NCI-H69 (cell line): Measurements from ENCODE around the gene PRCC.

Source experiments
- DNase-seq: peaks from one replicate; lab custom pipeline; 2025; lab: John Stamatoyannopoulos, UW

PRCC gene

GRCh38 chr1:156814571-156815260, 47.4 kb downstream of the PRCC start:
- DNase-seq: no peak

GRCh38 chr1:156815307-156815826, 48.0 kb downstream of the PRCC start:
- DNase-seq: peak; percentile 64

- no peak for DNase-seq
Observed at GRCh38 chr1:156815961-156816422, 48.7 kb downstream of the PRCC start.

- DNase-seq: peak; percentile 27
Observed at GRCh38 chr1:156816561-156817328, 49.4 kb downstream of the PRCC start, which contains the start of gene SH2D2A. TSS of gene SH2D2A (minus strand) at chr1:156816848. CDS start at chr1:156816708, 140 bp downstream.

GRCh38 chr1:156821801-156822200, 54.5 kb downstream of the PRCC start:
- DNase-seq: no peak

GRCh38 chr1:156822680-156823079, 55.3 kb downstream of the PRCC start:
- no peak for DNase-seq

GRCh38 chr1:156823210-156823790, 56.0 kb downstream of the PRCC start:
- no peak for DNase-seq

- no peak for DNase-seq
Observed at GRCh38 chr1:156826630-156827029, 59.3 kb downstream of the PRCC start.

GRCh38 chr1:156828400-156829124, 61.2 kb downstream of the PRCC start:
- DNase-seq: peak; percentile 59

- no peak for DNase-seq
Observed at GRCh38 chr1:156832434-156832833, 65.1 kb downstream of the PRCC start.

- peak; percentile 48 for DNase-seq
Observed at GRCh38 chr1:156833603-156834002, 66.3 kb downstream of the PRCC start.

GRCh38 chr1:156834322-156834721, 67.0 kb downstream of the PRCC start:
- DNase-seq: no peak

GRCh38 chr1:156836041-156836654, 68.8 kb downstream of the PRCC start:
- DNase-seq: no peak

GRCh38 chr1:156836892-156837291, 69.6 kb downstream of the PRCC start:
- no peak for DNase-seq

- peak; percentile 73 for DNase-seq
Observed at GRCh38 chr1:156838972-156839371, 71.6 kb downstream of the PRCC start.

GRCh38 chr1:156839426-156840109, 72.2 kb downstream of the PRCC start:
- peak; percentile 79 for DNase-seq

GRCh38 chr1:156840186-156840897, 73.0 kb downstream of the PRCC start:
- peak; percentile 47 for DNase-seq

GRCh38 chr1:156840898-156841279, 73.6 kb downstream of the PRCC start:
- no peak for DNase-seq

GRCh38 chr1:156841295-156841855, 74.0 kb downstream of the PRCC start:
- no peak for DNase-seq
